ENCODE data around the gene SYCP3.

- TF ChIP-seq EZH2 (IDR thresholded peaks at IDR 0.05; ENCODE audit: insufficient read depth, poor library complexity, severe bottlenecking): no peak
- TF ChIP-seq EZH2phosphoT487 (IDR thresholded peaks at IDR 0.05; ENCODE audit: insufficient read depth, low read depth): no peak
Observed at GRCh38 chr12:101777485-101777884, 38.2 kb upstream of the SYCP3 start.

All from GM23248 (cell line).